Measurements from ENCODE around the gene REX1BD.
"Not testable (repeated sequence)": the region's sequence is repeated elsewhere in the genome, so short reads cannot be mapped to it uniquely, and the experiment has no call there.

Gene REX1BD

DNA sequence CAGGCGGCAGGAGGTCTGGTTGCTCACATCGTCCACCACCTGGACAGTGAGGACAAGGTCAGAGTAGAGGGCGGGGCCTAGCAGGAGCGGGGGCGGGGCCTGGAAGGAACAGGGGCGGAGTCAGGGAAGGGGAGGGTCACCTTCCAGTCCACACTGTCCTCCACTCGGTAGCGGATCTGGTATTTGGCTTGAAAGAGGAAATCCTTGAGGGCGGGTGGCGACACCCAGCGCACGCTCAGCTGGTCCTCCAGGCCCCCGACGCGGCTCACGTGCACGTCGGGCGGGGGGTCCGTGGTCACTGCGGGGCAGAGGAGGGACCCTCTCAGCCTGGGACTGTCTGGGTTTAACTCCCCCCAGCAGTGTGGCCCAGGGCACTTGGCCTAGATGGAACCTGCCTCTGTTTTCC, 8.2 kb downstream of the REX1BD start:
- Histone ChIP-seq H3K27me3 (ENCODE audit: control insufficient read depth, insufficient read depth, low read length) (no peaks in the 10 kb centered on the region), H3K4me1 (peaks cover 5% of the 10 kb centered on the region), H3K4me3 (ENCODE audit: low read depth, low read length) (no peak overlapping the region), H2AFZ (no peak overlapping the region), H3K9me3 (ENCODE audit: control insufficient read depth, low read length) (no peaks in the 10 kb centered on the region), H3K27ac (no peak overlapping the region), H3K4me2 (ENCODE audit: low read length) (no peak overlapping the region), H3K36me3 (ENCODE audit: control insufficient read depth, insufficient read depth, low read length) (no peaks in the 10 kb centered on the region), H3K79me2 (no peaks in the 10 kb centered on the region), H3K9ac (no peak overlapping the region)
- TF ChIP-seq, protein P1, sequence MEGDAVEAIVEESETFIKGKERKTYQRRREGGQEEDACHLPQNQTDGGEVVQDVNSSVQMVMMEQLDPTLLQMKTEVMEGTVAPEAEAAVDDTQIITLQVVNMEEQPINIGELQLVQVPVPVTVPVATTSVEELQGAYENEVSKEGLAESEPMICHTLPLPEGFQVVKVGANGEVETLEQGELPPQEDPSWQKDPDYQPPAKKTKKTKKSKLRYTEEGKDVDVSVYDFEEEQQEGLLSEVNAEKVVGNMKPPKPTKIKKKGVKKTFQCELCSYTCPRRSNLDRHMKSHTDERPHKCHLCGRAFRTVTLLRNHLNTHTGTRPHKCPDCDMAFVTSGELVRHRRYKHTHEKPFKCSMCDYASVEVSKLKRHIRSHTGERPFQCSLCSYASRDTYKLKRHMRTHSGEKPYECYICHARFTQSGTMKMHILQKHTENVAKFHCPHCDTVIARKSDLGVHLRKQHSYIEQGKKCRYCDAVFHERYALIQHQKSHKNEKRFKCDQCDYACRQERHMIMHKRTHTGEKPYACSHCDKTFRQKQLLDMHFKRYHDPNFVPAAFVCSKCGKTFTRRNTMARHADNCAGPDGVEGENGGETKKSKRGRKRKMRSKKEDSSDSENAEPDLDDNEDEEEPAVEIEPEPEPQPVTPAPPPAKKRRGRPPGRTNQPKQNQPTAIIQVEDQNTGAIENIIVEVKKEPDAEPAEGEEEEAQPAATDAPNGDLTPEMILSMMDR (IDR thresholded peaks at IDR 0.05): no peak

DNA sequence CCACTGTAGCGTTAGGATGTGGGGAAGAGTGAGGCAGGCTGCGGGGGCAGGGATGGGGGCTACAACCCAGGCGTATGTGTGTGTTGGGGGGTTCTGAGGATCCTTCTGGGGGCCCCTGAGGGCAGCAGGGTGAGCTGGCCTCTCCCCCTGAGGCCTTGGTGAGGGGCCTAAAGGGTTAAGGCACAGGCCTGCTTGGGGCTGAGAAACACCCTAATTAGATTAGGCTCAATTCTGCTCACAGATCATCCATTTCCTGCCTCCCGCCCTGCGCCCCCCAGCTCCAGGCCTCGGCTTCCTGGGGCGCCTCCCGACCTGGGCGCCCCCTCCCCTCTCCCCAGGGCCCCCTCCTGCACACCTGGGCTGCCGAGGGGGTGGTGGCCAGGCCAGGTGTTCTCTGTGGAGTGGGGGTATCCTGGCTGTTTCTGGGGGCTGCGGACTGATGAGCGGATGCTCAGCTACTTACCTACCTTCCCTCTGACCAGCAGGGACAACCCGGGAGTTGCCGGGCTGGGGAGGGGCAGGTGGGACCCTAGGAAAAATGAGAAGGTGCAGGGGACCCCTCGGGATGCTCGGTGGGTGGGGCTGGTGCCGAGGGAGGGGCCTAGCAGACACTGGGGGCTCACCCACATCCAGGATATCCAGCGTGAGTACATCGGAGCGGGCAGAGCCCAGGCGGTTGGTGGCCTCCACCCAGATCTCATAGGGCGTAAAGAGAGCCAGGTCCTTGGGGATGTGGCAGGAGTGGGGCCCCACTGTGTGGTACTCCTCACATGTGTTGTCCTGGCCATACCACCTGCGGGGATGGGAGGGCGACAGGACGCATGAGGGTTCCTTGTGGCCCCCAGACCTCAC, 9.4 kb downstream of the REX1BD start:
- Histone ChIP-seq H3K27ac (no peak overlapping the region), H2AFZ (no peak overlapping the region), H3K4me3 (ENCODE audit: low read depth, low read length) (no peak overlapping the region), H3K4me1 (peaks cover 5% of the 10 kb centered on the region), H3K9ac (no peak overlapping the region), H3K4me2 (ENCODE audit: low read length) (no peak overlapping the region), H3K27me3 (ENCODE audit: control insufficient read depth, insufficient read depth, low read length) (no peaks in the 10 kb centered on the region), H3K36me3 (ENCODE audit: control insufficient read depth, insufficient read depth, low read length) (no peaks in the 10 kb centered on the region), H3K9me3 (ENCODE audit: control insufficient read depth, low read length) (no peaks in the 10 kb centered on the region), H3K79me2 (no peaks in the 10 kb centered on the region)
- TF ChIP-seq, protein P1 (IDR thresholded peaks at IDR 0.05): no peak

DNA sequence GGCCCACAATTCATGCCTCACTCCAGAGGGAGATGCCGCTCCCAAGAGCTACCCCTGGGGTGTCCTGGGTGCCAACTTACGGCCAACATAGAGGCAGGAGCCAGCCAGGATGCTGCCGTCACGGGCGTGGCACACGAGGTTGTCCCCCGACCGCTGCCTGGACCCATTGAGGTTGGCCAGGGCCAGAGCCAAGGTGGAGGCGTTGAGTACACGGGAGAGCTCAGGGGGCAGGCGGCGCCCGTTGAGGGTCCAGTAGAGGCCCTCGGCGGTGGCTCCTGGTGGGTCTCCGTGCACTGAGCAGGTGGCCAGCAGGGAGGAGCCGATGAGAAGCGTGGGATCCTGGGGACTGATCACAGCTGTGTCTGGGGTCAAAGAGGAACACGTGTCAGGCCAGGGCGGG, 10.9 kb downstream of the REX1BD start:
- Histone ChIP-seq H3K27ac (no peak overlapping the region), H3K36me3 (ENCODE audit: control insufficient read depth, insufficient read depth, low read length) (no peaks in the 10 kb centered on the region), H3K4me2 (ENCODE audit: low read length) (no peak overlapping the region), H3K9ac (no peak overlapping the region), H3K4me3 (ENCODE audit: low read depth, low read length) (no peak overlapping the region), H3K9me3 (ENCODE audit: control insufficient read depth, low read length) (no peaks in the 10 kb centered on the region), H3K79me2 (no peaks in the 10 kb centered on the region), H3K27me3 (ENCODE audit: control insufficient read depth, insufficient read depth, low read length) (peaks cover 3% of the 10 kb centered on the region), H2AFZ (no peak overlapping the region), H3K4me1 (peaks cover 5% of the 10 kb centered on the region)
- TF ChIP-seq, protein P1 (IDR thresholded peaks at IDR 0.05): no peak

DNA sequence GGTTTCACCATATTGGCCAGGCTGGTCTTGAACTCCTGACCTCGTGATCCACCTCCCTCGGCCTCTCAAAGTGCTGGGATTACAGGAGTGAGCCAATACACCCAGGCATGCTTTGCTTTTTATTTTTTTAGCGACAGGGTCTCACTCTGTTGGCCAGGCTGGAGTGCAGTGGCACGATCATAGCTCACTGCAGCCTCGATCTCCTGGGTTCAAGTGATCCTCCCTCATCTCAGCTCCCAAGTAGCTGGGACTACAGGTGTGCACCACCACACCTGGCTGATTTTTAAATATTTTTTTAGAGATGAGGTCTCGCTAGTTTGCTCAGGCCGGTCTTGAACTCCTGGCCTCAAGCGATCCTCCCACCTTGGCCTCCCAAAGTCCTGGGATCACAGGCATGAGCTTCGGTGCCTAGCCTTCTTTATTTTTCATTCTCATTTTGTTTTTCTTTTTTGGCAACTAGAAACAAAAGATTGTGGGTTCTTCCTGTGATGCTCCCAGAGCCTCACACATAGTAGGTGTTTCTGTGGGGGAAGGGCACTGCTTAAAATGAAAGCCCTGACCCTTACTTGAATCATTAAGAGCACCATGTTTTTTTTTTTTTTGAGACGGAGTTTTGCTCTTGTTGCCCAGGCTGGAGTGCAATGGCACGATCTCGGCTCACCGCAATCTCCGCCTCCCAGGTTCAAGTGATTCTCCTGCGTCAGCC, 12.2 kb downstream of the REX1BD start:
- not testable (repeated sequence) for H3K9ac ChIP-seq; H3K27me3 ChIP-seq (ENCODE audit: control insufficient read depth, insufficient read depth, low read length); H3K9me3 ChIP-seq (ENCODE audit: control insufficient read depth, low read length)

DNA sequence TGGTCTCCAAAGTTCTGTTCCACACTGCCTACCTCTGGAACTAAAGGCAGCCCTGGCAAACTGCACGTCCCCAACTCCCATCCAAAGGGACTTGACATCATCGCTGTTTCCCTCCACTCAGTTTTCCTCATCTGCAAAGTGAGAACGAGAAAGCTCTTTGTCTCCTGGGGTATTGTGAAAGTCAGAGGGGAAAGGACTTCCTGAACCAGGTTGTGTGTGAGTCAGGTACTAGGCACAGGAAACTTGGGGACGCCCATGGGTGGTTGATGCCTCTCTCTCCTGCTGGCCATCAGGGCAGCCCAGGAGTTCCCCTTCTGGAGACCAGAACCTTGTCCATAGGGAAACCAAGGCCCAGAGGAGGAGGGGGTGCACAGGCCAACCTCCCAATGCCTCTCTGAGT, 13.3 kb downstream of the REX1BD start:
- H2AFZ ChIP-seq: no peak overlapping the region

More for the DNA sequence above, 12.2 kb downstream of the REX1BD start:
- not testable (repeated sequence) for H3K79me2 ChIP-seq; H2AFZ ChIP-seq; H3K4me1 ChIP-seq; H3K4me2 ChIP-seq (ENCODE audit: low read length); H3K27ac ChIP-seq; H3K36me3 ChIP-seq (ENCODE audit: control insufficient read depth, insufficient read depth, low read length); H3K4me3 ChIP-seq (ENCODE audit: low read depth, low read length)

More for the DNA sequence above, 13.3 kb downstream of the REX1BD start:
- Histone ChIP-seq H3K9me3 (ENCODE audit: control insufficient read depth, low read length) (no peaks in the 10 kb centered on the region), H3K9ac (no peak overlapping the region), H3K27me3 (ENCODE audit: control insufficient read depth, insufficient read depth, low read length) (peaks cover 3% of the 10 kb centered on the region), H3K4me1 (no peaks in the 10 kb centered on the region), H3K27ac (no peak overlapping the region), H3K79me2 (no peaks in the 10 kb centered on the region), H3K4me3 (ENCODE audit: low read depth, low read length) (no peak overlapping the region), H3K4me2 (ENCODE audit: low read length) (no peak overlapping the region), H3K36me3 (ENCODE audit: control insufficient read depth, insufficient read depth, low read length) (no peaks in the 10 kb centered on the region)
- TF ChIP-seq, protein P1 (IDR thresholded peaks at IDR 0.05): no peak
